CD14-positive monocyte (primary cell): Measurements from ENCODE around the gene NARS2. TPM values are rescaled to one million over a fixed set of nuclear protein-coding genes. Genes with fewer than 3 reads are reported as not detected.

Source experiments
- DNase-seq, 3 donors: peaks; one replicate each; pipeline ENCODE4 v3.0.0-alpha.2; 2011 to 2022
- H2AFZ ChIP-seq: 2 replicates; pipeline ENCODE4 v1.6.0; 2012; ENCODE audit warnings: mild to moderate bottlenecking, low read depth, low read length, inconsistent platforms; ENCODE audit not compliant: insufficient read depth, poor library complexity, severe bottlenecking
- H3K27ac ChIP-seq, 2 donors: 1 replicate in 1 of 2; 2 replicates in 1 of 2; pipeline ENCODE4 v1.5.1; 2012 to 2013; ENCODE audit warnings: low read length in 2 of 2, control low read depth in 1 of 2, inconsistent platforms in 1 of 2, low read depth in 1 of 2, mild to moderate bottlenecking in 1 of 2
- H3K27me3 ChIP-seq, 2 donors: one replicate each; pipeline versions ENCODE4 v1.6.0 to v1.6.1; 2011 to 2013; ENCODE audit warnings: low read length in 2 of 2; ENCODE audit not compliant: control insufficient read depth in 2 of 2, insufficient read depth in 2 of 2
- H3K36me3 ChIP-seq, 2 donors: replicated peaks in 1 of 2; 1 replicate in 1 of 2; 2 replicates in 1 of 2; pipeline versions ENCODE4 v1.5.1 to v1.6.1; 2012 to 2013; ENCODE audit warnings: low read length in 2 of 2, control low read depth in 1 of 2, inconsistent platforms in 1 of 2, mild to moderate bottlenecking in 1 of 2; ENCODE audit not compliant: insufficient read depth in 2 of 2, control insufficient read depth in 1 of 2
- H3K4me1 ChIP-seq, 2 donors: 1 replicate in 1 of 2; 2 replicates in 1 of 2; pipeline versions ENCODE4 v1.5.1 to v1.6.1; 2012 to 2013; ENCODE audit warnings: low read length in 2 of 2, control low read depth in 1 of 2, inconsistent platforms in 1 of 2, mild to moderate bottlenecking in 1 of 2, moderate library complexity in 1 of 2; ENCODE audit not compliant: insufficient read depth in 2 of 2, control insufficient read depth in 1 of 2
- H3K4me2 ChIP-seq: replicated peaks from 2 replicates; pipeline ENCODE3; 2012; ENCODE audit warnings: low read length, moderate library complexity, mild to moderate bottlenecking; ENCODE audit not compliant: poor library complexity, severe bottlenecking; ENCODE audit errors: extremely low read depth
- H3K4me3 ChIP-seq, 3 experiments: fragments of 200-600 bp in 1 of 3; sonication (generic) in 1 of 3; replicated peaks in 1 of 3; 1 replicate in 2 of 3; 2 replicates in 1 of 3; pipeline ENCODE4 v1.5.1; 2011 to 2013; ENCODE audit warnings: low read length in 3 of 3, mild to moderate bottlenecking in 3 of 3, control low read depth in 2 of 3, low read depth in 2 of 3, inconsistent platforms in 1 of 3, moderate library complexity in 1 of 3
- H3K79me2 ChIP-seq: 2 replicates; pipeline ENCODE4 v1.6.0; 2012; ENCODE audit warnings: mild to moderate bottlenecking, control low read depth, inconsistent platforms, low read length, moderate library complexity; ENCODE audit not compliant: insufficient read depth
- H3K9ac ChIP-seq: 2 replicates; pipeline ENCODE4 v1.6.0; 2017; ENCODE audit warnings: low read length, mild to moderate bottlenecking; ENCODE audit not compliant: insufficient read depth, poor library complexity, severe bottlenecking
- H3K9me3 ChIP-seq, 2 donors: replicated peaks in 1 of 2; 1 replicate in 1 of 2; 2 replicates in 1 of 2; pipeline versions ENCODE4 v1.5.1 to v1.6.1; 2012 to 2013; ENCODE audit warnings: low read length in 2 of 2, control low read depth in 1 of 2; ENCODE audit not compliant: control insufficient read depth in 1 of 2, insufficient read depth in 1 of 2
- H4K20me1 ChIP-seq: 2 replicates; pipeline ENCODE4 v1.6.0; 2012; ENCODE audit warnings: mild to moderate bottlenecking, low read length, control low read depth, moderate library complexity; ENCODE audit not compliant: insufficient read depth
- H3K27ac Mint-ChIP-seq, 7 donors: one replicate each; pipeline ENCODE4 v1.8.0; 2020; ENCODE audit warnings: mild to moderate bottlenecking in 7 of 7, mixed read lengths in 7 of 7, moderate library complexity in 6 of 7, inconsistent platforms in 2 of 7
- H3K27me3 Mint-ChIP-seq, 3 donors: one replicate each; pipeline ENCODE4 v1.8.0; 2021 to 2022; ENCODE audit warnings: low read depth in 3 of 3, mild to moderate bottlenecking in 3 of 3, mixed read lengths in 3 of 3, moderate library complexity in 3 of 3, inconsistent platforms in 1 of 3
- H3K36me3 Mint-ChIP-seq, 2 donors: one replicate each; pipeline ENCODE4 v1.8.0; 2020; ENCODE audit warnings: mixed read lengths in 2 of 2, inconsistent platforms in 1 of 2, mild to moderate bottlenecking in 1 of 2
- H3K4me1 Mint-ChIP-seq: one replicate; pipeline ENCODE4 v1.8.0; 2020; ENCODE audit warnings: mild to moderate bottlenecking, mixed read lengths
- H3K4me3 Mint-ChIP-seq, 2 donors: one replicate each; pipeline ENCODE4 v1.8.0; 2020; ENCODE audit warnings: mild to moderate bottlenecking in 2 of 2, mixed read lengths in 2 of 2, moderate library complexity in 1 of 2
- H3K9me3 Mint-ChIP-seq, 7 donors: one replicate each; pipeline ENCODE4 v1.8.0; 2020 to 2022; ENCODE audit warnings: mixed read lengths in 7 of 7, mild to moderate bottlenecking in 6 of 7, moderate library complexity in 6 of 7, inconsistent platforms in 2 of 7
- CTCF ChIP-seq: fragments of 200-600 bp; IDR thresholded peaks from one replicate; pipeline ENCODE4 v1.8.0; 2022; ENCODE audit warnings: antibody characterized with exemption, mild to moderate bottlenecking
- WGBS: methylation state at CpG from one replicate; pipeline ENCODE4 v1.1.5; 2013; ENCODE audit warnings: missing lambda C conversion rate; ENCODE audit not compliant: insufficient coverage; 5-methylcytosine and 5-hydroxymethylcytosine counted together
- intact Hi-C, 2 donors: fragments of 100-400 bp; cut with micrococcal nuclease; formaldehyde crosslinking; loops; one replicate each; pipeline versions ENCODE4 v1.15.0 to v1.15.1; 2023
- polyA plus RNA-seq, 3 donors: library from polyadenylated mRNA; depleted of rRNA in 1 of 3; unstranded in 2 of 3; stranded (reverse) in 1 of 3; fragments of 300-500 nt in 2 of 3; fragments of >200 nt in 1 of 3; fragmentation: Illumina TruSeq in 2 of 3; gene quantifications; 1 replicate in 2 of 3; 2 replicates in 1 of 3; pipeline ENCODE4 v1.2.3, GENCODE V29; 2012 to 2021

The NARS2 gene
- polyA plus RNA-seq, 3 donors, result 4.3 to 6.6 (median 4.9) TPM

DNA sequence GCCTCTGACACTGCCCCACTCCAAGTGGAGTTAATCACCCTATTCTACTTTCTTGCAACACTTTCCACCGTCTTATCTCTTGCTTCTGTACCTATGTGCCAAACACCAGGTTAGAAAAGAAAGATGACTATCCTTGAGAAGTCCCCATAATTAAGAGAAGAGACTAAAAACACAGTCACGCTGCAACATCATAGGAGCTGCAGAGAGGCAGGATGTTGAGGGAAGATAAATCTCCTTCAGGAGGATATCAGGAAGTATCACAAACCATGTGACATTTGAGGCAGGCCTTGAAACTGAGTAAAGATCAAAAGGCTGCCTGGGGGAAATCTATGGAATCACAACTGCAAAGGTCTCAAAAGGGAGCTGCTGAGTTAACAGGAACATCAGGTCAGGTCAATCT, 181.8 kb downstream of the NARS2 start:
- H3K9ac ChIP-seq, result no peak overlapping the region
- peaks cover 100% of the 10 kb centered on the region for H4K20me1 ChIP-seq
- peaks cover 46 to 64% of the 10 kb centered on the region in 2 donors for H3K4me1 ChIP-seq
- peaks cover 100% of the 10 kb centered on the region for H3K79me2 ChIP-seq
- no peaks in the 10 kb centered on the region for H3K36me3 ChIP-seq
- H3K9me3 ChIP-seq, result no peaks in the 10 kb centered on the region
- no peak overlapping the region for H3K4me2 ChIP-seq
- H3K36me3 Mint-ChIP-seq, result peaks cover 23 to 38% of the 10 kb centered on the region in 2 donors
- no peaks in the 10 kb centered on the region for H3K27me3 Mint-ChIP-seq
- H3K9me3 Mint-ChIP-seq, result no peaks in the 10 kb centered on the region
- peak overlapping the region in 2 of 7 donors; percentile 7 to 55 for H3K27ac Mint-ChIP-seq
- H3K4me1 Mint-ChIP-seq, result peaks cover 80% of the 10 kb centered on the region
- no peak for TF ChIP-seq CTCF
- H3K27me3 ChIP-seq, result no peaks in the 10 kb centered on the region
- peak in 1 of 3 donors; percentile 19 for DNase-seq
- no peak overlapping the region for H3K4me3 ChIP-seq
- H3K4me3 Mint-ChIP-seq, result no peak overlapping the region
- peak overlapping the region in 1 of 2 donors; percentile 5 for H3K27ac ChIP-seq
- intact Hi-C loops, result loop anchor here in 1 of 2 donors (5.0 kb wide), 1 partner anchor 41 kb away; no protein-coding TSS in a partner anchor
- H2AFZ ChIP-seq, result no peak overlapping the region
- WGBS, result no CpG with 5 or more reads among the region's 2 CpGs

- H3K4me3 Mint-ChIP-seq, result no peak overlapping the region
- Histone ChIP-seq H3K4me2 (peak overlapping the region; percentile 46), H3K36me3 (no peaks in the 10 kb centered on the region), H3K9me3 (no peaks in the 10 kb centered on the region), H4K20me1 (peaks cover 100% of the 10 kb centered on the region), H3K4me1 (peaks cover 38 to 59% of the 10 kb centered on the region in 2 donors), H3K27me3 (no peaks in the 10 kb centered on the region), H3K79me2 (peaks cover 100% of the 10 kb centered on the region), H3K4me3 (no peak overlapping the region), H2AFZ (no peak overlapping the region), H3K9ac (no peak overlapping the region), H3K27ac (no peak overlapping the region)
- H3K4me1 Mint-ChIP-seq, result peaks cover 72% of the 10 kb centered on the region
- WGBS, result no CpG with 5 or more reads among the region's 1 CpG
- H3K9me3 Mint-ChIP-seq, result peaks cover 0 to 2% (median 0%) of the 10 kb centered on the region in 7 donors
- no peak for DNase-seq
- intact Hi-C loops, result loop anchor here in 1 of 2 donors (5.0 kb wide), 1 partner anchor 39 kb away; no protein-coding TSS in a partner anchor
- peak overlapping the region in 2 of 7 donors; percentile 46 to 47 for H3K27ac Mint-ChIP-seq
- no peak for TF ChIP-seq CTCF
- no peaks in the 10 kb centered on the region for H3K27me3 Mint-ChIP-seq
- peaks cover 26 to 40% of the 10 kb centered on the region in 2 donors for H3K36me3 Mint-ChIP-seq
These were observed 183.2 kb downstream of the NARS2 start for GRCh38 chr11:78391424-78391823.
